ENCODE data around the gene SEBOX.
"Not testable (repeated sequence)": the region's sequence is repeated elsewhere in the genome, so short reads cannot be mapped to it uniquely, and the experiment has no call there.

The SEBOX gene

GRCh38 chr17:28367641-28368305 lies 2.8 kb upstream of the SEBOX start:
- no peak for DNase-seq

GRCh38 chr17:28366605-28367004 lies 1.6 kb upstream of the SEBOX start:
- DNase-seq, result no peak

GRCh38 chr17:28365487-28365886 lies 488 bp upstream of the SEBOX start:
- no peak for DNase-seq

- no peak for DNase-seq
These were observed 986 bp downstream of the SEBOX start for GRCh38 chr17:28363776-28364650.

GRCh38 chr17:28363186-28363585 lies 1.8 kb downstream of the SEBOX start:
- no peak for DNase-seq

GRCh38 chr17:28357901-28358197 lies 7.2 kb downstream of the SEBOX start:
- DNase-seq, result no peak

GRCh38 chr17:28357061-28357900 lies 7.7 kb downstream of the SEBOX start, which contains the start of gene POLDIP2:
POLDIP2 (minus strand) TSS chr17:28357527; CDS start chr17:28357448, 79 bp downstream.
- DNase-seq, result peak; percentile 96

- no peak for DNase-seq
These were observed 14.7 kb downstream of the SEBOX start for GRCh38 chr17:28350271-28350670.

GRCh38 chr17:28348979-28349378 lies 16.0 kb downstream of the SEBOX start:
- no peak for DNase-seq

GRCh38 chr17:28347261-28347891 lies 17.6 kb downstream of the SEBOX start:
- no peak for DNase-seq

GRCh38 chr17:28346746-28347246 lies 18.2 kb downstream of the SEBOX start:
- DNase-seq, result no peak

- no peak for DNase-seq
These were observed 18.8 kb downstream of the SEBOX start for GRCh38 chr17:28346199-28346580.

- DNase-seq, result no peak
These were observed 19.4 kb downstream of the SEBOX start for GRCh38 chr17:28345419-28346198.

- no peak for DNase-seq
These were observed 20.5 kb downstream of the SEBOX start for GRCh38 chr17:28344435-28344901.

GRCh38 chr17:28344011-28344410 lies 21.0 kb downstream of the SEBOX start:
- no peak for DNase-seq

GRCh38 chr17:28343491-28343932 lies 21.5 kb downstream of the SEBOX start:
- DNase-seq, result no peak

GRCh38 chr17:28342313-28342712 lies 22.7 kb downstream of the SEBOX start:
- no peak for DNase-seq

GRCh38 chr17:28341516-28341915 lies 23.5 kb downstream of the SEBOX start:
- no peak for DNase-seq

- no peak for DNase-seq
These were observed 24.6 kb downstream of the SEBOX start for GRCh38 chr17:28340374-28340773.

GRCh38 chr17:28339431-28339830 lies 25.6 kb downstream of the SEBOX start:
- no peak for DNase-seq

GRCh38 chr17:28338769-28339212 lies 26.2 kb downstream of the SEBOX start:
- not testable (repeated sequence) for DNase-seq
